ENCODE data around the gene IMP4. TPM values are rescaled to one million over a fixed set of nuclear protein-coding genes. Genes with fewer than 3 reads are reported as not detected.

IMP4 gene
- total and polyA plus RNA-seq, 2 experiments from 2014 or later: 52.4 to 56.4 TPM

GRCh38 chr2:130388221-130388907 is 45.7 kb downstream of the IMP4 start:
- WGBS (ENCODE audit: low lambda C conversion rate, missing lambda C conversion rate): 87% methylated on average over 8 of the region's 8 CpGs
- Histone ChIP-seq H2AFZ (no peak overlapping the region), H4K20me1 (ENCODE audit: insufficient read depth, poor library complexity, severe bottlenecking) (no peaks in the 10 kb centered on the region), H3K36me3 (replicated peaks; ENCODE audit: insufficient read depth, low read depth) (no peaks in the 10 kb centered on the region), H3K27ac (no peak overlapping the region), H3K9me3 (ENCODE audit: low read depth) (no peaks in the 10 kb centered on the region), H3K4me3 (no peak overlapping the region), H3K9me2 (replicated peaks; ENCODE audit: insufficient read depth) (no peaks in the 10 kb centered on the region), H3K4me2 (no peak overlapping the region), H3K79me2 (no peaks in the 10 kb centered on the region), H3K27me3 (no peaks in the 10 kb centered on the region), H3K4me1 (ENCODE audit: insufficient read depth) (peaks cover 7% of the 10 kb centered on the region)
- TF ChIP-seq CTCF (IDR thresholded peaks at IDR 0.05; ENCODE audit: poor library complexity): no peak
- DNase-seq (ENCODE audit: low spot score): no peak

GRCh38 chr2:130389358-130389757 is 46.7 kb downstream of the IMP4 start:
- Histone ChIP-seq H3K4me3 (no peak overlapping the region), H3K9me2 (replicated peaks; ENCODE audit: insufficient read depth) (no peaks in the 10 kb centered on the region), H3K4me2 (no peak overlapping the region), H3K27me3 (no peaks in the 10 kb centered on the region), H4K20me1 (ENCODE audit: insufficient read depth, poor library complexity, severe bottlenecking) (no peaks in the 10 kb centered on the region), H3K27ac (no peak overlapping the region), H3K9me3 (ENCODE audit: low read depth) (no peaks in the 10 kb centered on the region), H3K4me1 (ENCODE audit: insufficient read depth) (peaks cover 7% of the 10 kb centered on the region), H2AFZ (no peak overlapping the region), H3K36me3 (replicated peaks; ENCODE audit: insufficient read depth, low read depth) (no peaks in the 10 kb centered on the region), H3K79me2 (no peaks in the 10 kb centered on the region)
- TF ChIP-seq CTCF (IDR thresholded peaks at IDR 0.05; ENCODE audit: poor library complexity) (no peak), EZH2phosphoT487 (IDR thresholded peaks at IDR 0.05; ENCODE audit: low read depth, severe bottlenecking, unreplicated experiment) (no peak)
- DNase-seq (ENCODE audit: low spot score): no peak
- WGBS (ENCODE audit: low lambda C conversion rate, missing lambda C conversion rate): 96% methylated on average over 6 of the region's 6 CpGs

GRCh38 chr2:130389783-130390182 is 47.1 kb downstream of the IMP4 start:
- Histone ChIP-seq H3K4me1 (ENCODE audit: insufficient read depth) (peaks cover 7% of the 10 kb centered on the region), H3K9me2 (replicated peaks; ENCODE audit: insufficient read depth) (no peaks in the 10 kb centered on the region), H3K27me3 (no peaks in the 10 kb centered on the region), H3K79me2 (no peaks in the 10 kb centered on the region), H3K4me2 (no peak overlapping the region), H3K36me3 (replicated peaks; ENCODE audit: insufficient read depth, low read depth) (no peaks in the 10 kb centered on the region), H2AFZ (no peak overlapping the region), H3K4me3 (no peak overlapping the region), H3K9me3 (ENCODE audit: low read depth) (no peaks in the 10 kb centered on the region), H3K27ac (no peak overlapping the region), H4K20me1 (ENCODE audit: insufficient read depth, poor library complexity, severe bottlenecking) (no peaks in the 10 kb centered on the region)
- no peak for TF ChIP-seq EZH2phosphoT487 (IDR thresholded peaks at IDR 0.05; ENCODE audit: low read depth, severe bottlenecking, unreplicated experiment)
- TF ChIP-seq CTCF (IDR thresholded peaks at IDR 0.05; ENCODE audit: poor library complexity): no peak
- no peak for TF ChIP-seq EZH2 (IDR thresholded peaks at IDR 0.05; ENCODE audit: borderline replicate concordance)
- no peak for DNase-seq (ENCODE audit: low spot score)
- 94% methylated on average over 3 of the region's 3 CpGs for WGBS (ENCODE audit: low lambda C conversion rate, missing lambda C conversion rate)

Measured in hepatocyte (in vitro differentiated cells).